HL-60/S4 (cell line): ENCODE results near the gene TBCE.

Experiments
- in situ Hi-C: fragments of 300-500 bp; cut with MboI; formaldehyde crosslinking; loops from 2 replicates; pipeline ENCODE4 v1.14.3; 2022; ENCODE audit warnings: low sequenced_read_pairs

TBCE gene

DNA sequence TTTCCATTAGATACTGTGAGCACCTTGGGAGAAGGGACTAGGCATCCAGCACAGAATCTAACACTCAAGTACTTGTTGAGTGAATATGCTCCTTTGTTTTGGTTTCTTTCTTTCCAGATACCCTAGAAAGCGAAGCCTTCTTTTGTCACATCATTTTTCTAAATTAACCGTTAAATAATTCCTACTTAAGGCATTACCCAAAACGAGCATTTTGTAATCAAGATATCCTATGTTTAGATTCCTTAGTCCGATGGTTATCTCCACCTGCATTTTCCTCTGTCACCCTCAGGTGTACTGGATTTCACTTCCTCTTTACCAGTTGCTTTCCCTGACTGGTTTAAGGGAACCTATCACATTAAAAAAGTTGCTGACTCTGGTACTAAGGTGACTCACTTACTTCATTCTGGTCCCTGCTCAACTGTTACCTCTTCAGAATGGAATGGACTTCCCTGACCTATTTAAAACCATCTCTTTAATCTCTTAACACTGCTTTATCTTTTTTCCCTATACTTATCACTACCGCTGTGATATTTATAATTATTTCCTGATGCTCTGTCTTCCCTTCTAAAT, 133.8 kb downstream of the TBCE start:
- in situ Hi-C loops = loop anchor here (25.0 kb wide), 1 partner anchor 461 kb away; no protein-coding TSS in a partner anchor
